IPS DF 19.7 (cell line): ENCODE data around the gene OSBPL10.

Source experiments
- DNase-seq: peaks from one replicate; pipeline ENCODE4 v3.0.0-alpha.2; 2013; ENCODE audit warnings: low read depth, low spot score

The OSBPL10 gene

GRCh38 chr3:31667582-31667981, 313.5 kb downstream of the OSBPL10 start:
- no peak for DNase-seq

GRCh38 chr3:31664031-31664430, 317.0 kb downstream of the OSBPL10 start:
- no peak for DNase-seq

- no peak for DNase-seq
Observed at GRCh38 chr3:31661993-31662670, 318.9 kb downstream of the OSBPL10 start.

- no peak for DNase-seq
Observed at GRCh38 chr3:31661286-31661685, 319.8 kb downstream of the OSBPL10 start.

- DNase-seq, result no peak
Observed at GRCh38 chr3:31659246-31659645, 321.8 kb downstream of the OSBPL10 start.

GRCh38 chr3:31654998-31655397, 326.1 kb downstream of the OSBPL10 start:
- DNase-seq, result no peak

GRCh38 chr3:31653464-31653863, 327.6 kb downstream of the OSBPL10 start:
- DNase-seq, result no peak

GRCh38 chr3:31652296-31652695, 328.8 kb downstream of the OSBPL10 start:
- no peak for DNase-seq

GRCh38 chr3:31648286-31648968, 332.6 kb downstream of the OSBPL10 start:
- no peak for DNase-seq

GRCh38 chr3:31645256-31645655, 335.8 kb downstream of the OSBPL10 start:
- DNase-seq, result no peak

GRCh38 chr3:31639828-31640227, 341.2 kb downstream of the OSBPL10 start:
- no peak for DNase-seq

GRCh38 chr3:31636694-31637442, 344.2 kb downstream of the OSBPL10 start:
- DNase-seq, result no peak

- no peak for DNase-seq
Observed at GRCh38 chr3:31636049-31636448, 345.0 kb downstream of the OSBPL10 start.

GRCh38 chr3:31635545-31635944, 345.5 kb downstream of the OSBPL10 start:
- DNase-seq, result no peak

GRCh38 chr3:31634476-31634875, 346.6 kb downstream of the OSBPL10 start:
- DNase-seq, result no peak

- DNase-seq, result no peak
Observed at GRCh38 chr3:31629054-31629453, 352.0 kb downstream of the OSBPL10 start.

- DNase-seq, result no peak
Observed at GRCh38 chr3:31625358-31625757, 355.7 kb downstream of the OSBPL10 start.

GRCh38 chr3:31624083-31624709, 356.9 kb downstream of the OSBPL10 start:
- DNase-seq, result no peak

- DNase-seq, result no peak
Observed at GRCh38 chr3:31622636-31623288, 358.3 kb downstream of the OSBPL10 start.

GRCh38 chr3:31621314-31621713, 359.7 kb downstream of the OSBPL10 start:
- DNase-seq, result no peak

GRCh38 chr3:31620656-31621055, 360.4 kb downstream of the OSBPL10 start:
- DNase-seq, result no peak

GRCh38 chr3:31616711-31617110, 364.4 kb downstream of the OSBPL10 start:
- DNase-seq, result no peak
